ENCODE results near the gene SALL4. TPM values are rescaled to one million over a fixed set of nuclear protein-coding genes. Genes with fewer than 3 reads are reported as not detected.

The SALL4 gene
- total RNA-seq, 2 donors from 2014 or later: 1.8 to 12.6 TPM

DNA sequence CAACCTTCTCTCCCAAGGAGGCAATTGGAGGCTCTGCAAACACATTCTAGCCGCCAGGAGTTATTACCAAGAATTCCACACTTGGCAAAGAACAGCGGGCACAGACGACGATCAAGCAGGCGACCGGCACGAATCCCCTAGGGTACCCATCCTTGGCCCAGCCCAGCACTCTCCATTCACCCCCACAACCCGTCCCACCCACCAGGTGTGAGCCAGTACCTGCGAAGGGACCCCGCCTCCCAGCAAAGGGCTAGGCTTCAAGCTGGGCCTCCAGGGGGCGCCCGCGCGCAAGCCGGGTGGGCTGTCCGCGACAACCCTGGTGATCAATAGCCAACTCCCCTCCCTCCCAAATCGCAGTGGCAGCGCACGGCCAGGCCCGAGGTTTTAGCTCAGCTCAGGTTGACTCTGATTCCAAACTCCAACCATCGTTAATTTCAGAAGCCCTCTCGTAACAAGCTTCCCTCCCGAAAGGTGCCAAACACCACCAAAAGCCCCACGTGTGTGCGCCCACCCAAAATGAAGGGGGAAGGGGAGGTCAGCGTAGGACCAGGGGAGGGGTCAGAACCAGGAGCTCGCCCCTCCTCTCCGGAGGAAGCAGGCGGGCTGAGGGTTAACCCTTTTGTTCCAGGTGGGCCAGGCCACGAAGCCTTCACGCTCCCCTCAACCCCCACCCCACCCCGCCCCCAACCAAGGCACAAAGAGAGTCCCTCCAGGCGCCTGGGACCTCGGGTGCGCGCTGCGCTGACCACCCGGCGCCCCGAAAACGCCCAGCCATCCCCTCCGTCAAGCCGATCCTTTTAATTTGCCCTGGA, 2.1 kb downstream of the SALL4 start:
- intact Hi-C loops (cut with DNase I): no loop called here
- H3K36me3 ChIP-seq: no peaks in the 10 kb centered on the region
- H3K9me3 ChIP-seq: no peaks in the 10 kb centered on the region
- H3K4me3 ChIP-seq: peak overlapping the region; percentile 33 to 53
- H3K4me1 ChIP-seq (replicated peaks): no peaks in the 10 kb centered on the region
- H3K27ac ChIP-seq: peak overlapping the region in 1 of 2 donors; percentile 22
- under 1% methylated on average over 44 of the region's 44 CpGs for WGBS
- no peaks in the 10 kb centered on the region for H3K27me3 ChIP-seq (replicated peaks; ENCODE audit: insufficient read depth)
- TF ChIP-seq, protein P1, sequence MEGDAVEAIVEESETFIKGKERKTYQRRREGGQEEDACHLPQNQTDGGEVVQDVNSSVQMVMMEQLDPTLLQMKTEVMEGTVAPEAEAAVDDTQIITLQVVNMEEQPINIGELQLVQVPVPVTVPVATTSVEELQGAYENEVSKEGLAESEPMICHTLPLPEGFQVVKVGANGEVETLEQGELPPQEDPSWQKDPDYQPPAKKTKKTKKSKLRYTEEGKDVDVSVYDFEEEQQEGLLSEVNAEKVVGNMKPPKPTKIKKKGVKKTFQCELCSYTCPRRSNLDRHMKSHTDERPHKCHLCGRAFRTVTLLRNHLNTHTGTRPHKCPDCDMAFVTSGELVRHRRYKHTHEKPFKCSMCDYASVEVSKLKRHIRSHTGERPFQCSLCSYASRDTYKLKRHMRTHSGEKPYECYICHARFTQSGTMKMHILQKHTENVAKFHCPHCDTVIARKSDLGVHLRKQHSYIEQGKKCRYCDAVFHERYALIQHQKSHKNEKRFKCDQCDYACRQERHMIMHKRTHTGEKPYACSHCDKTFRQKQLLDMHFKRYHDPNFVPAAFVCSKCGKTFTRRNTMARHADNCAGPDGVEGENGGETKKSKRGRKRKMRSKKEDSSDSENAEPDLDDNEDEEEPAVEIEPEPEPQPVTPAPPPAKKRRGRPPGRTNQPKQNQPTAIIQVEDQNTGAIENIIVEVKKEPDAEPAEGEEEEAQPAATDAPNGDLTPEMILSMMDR (IDR thresholded peaks at IDR 0.05): peak; percentile 78 to 88 (median 83)
- TF ChIP-seq POLR2A (IDR thresholded peaks at IDR 0.05) (no peak), POLR2AphosphoS5 (IDR thresholded peaks at IDR 0.05) (peak; percentile 36)
- DNase-seq (ENCODE audit: low spot score): peak; percentile 73

DNA sequence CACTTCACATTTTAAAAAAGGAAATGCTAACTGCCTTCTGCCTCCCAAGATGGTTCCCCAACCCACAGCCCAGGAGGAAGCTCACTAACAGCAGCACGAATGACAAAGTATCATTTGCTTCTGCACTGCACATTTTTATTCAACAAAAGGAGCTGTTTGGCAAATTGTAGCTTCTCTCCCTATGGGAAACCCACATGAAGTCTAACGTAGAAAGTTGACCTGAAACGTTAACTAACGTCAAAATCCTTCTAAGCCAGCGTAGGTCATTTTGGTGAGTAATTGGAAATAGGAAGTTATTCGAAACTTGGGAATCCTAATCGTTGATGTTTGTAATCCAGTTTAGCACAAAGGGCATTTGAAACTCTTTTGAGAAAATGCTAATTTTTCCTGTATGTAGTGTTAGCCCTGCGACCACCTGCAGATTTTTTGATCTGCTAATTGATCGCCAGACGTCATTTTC, 2.9 kb downstream of the SALL4 start:
- no peak overlapping the region for H3K27ac ChIP-seq
- no peaks in the 10 kb centered on the region for H3K36me3 ChIP-seq
- 57% methylated on average over 10 of the region's 10 CpGs for WGBS
- no peak overlapping the region for H3K4me3 ChIP-seq
- H3K9me3 ChIP-seq: no peaks in the 10 kb centered on the region
- no peak for TF ChIP-seq POLR2AphosphoS5 (IDR thresholded peaks at IDR 0.05)
- TF ChIP-seq, protein P1 (IDR thresholded peaks at IDR 0.05): no peak
- TF ChIP-seq POLR2A (IDR thresholded peaks at IDR 0.05): no peak
- no peaks in the 10 kb centered on the region for H3K27me3 ChIP-seq (replicated peaks; ENCODE audit: insufficient read depth)
- intact Hi-C loops (cut with DNase I): no loop called here
- H3K4me1 ChIP-seq (replicated peaks): no peaks in the 10 kb centered on the region
- DNase-seq (ENCODE audit: low spot score): no peak

DNA sequence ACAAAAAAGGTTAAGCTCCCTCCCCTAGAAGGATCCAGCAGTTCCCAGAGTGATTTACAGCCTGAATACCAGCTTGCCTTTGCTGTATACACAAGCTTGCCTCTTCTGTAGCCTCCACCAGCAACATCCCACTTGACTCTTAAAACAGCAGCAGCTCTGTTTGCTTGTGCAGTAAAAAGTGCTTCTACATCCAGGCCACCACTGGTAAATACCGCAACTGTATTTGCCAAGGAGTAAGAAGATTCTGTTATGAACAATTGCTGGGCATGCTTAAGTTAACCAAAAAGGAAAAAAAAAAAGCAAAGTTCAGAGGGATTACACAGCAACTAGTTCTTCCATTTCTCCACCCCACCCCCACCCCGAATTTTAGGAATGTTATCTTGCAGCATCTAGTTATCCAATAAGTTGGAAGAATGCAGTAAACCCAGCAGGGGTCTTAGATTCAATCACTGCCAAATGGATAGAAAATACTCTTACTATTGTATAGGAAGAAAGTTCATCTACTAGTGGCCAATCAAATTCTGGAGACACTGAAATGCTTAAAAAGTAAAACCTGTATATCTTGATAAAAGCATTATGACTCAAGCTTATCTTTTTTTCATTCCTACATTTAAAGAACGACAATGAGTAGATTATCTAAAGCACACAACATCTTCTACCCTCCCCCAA, 4.8 kb downstream of the SALL4 start:
- Histone ChIP-seq H3K27ac (no peak overlapping the region), H3K4me3 (no peak overlapping the region), H3K9me3 (no peaks in the 10 kb centered on the region), H3K27me3 (replicated peaks; ENCODE audit: insufficient read depth) (no peaks in the 10 kb centered on the region), H3K36me3 (no peaks in the 10 kb centered on the region), H3K4me1 (replicated peaks) (no peaks in the 10 kb centered on the region)
- WGBS: 27% methylated on average over 3 of the region's 3 CpGs
- TF ChIP-seq, protein P1 (IDR thresholded peaks at IDR 0.05): no peak
- TF ChIP-seq POLR2A (IDR thresholded peaks at IDR 0.05) (no peak), POLR2AphosphoS5 (IDR thresholded peaks at IDR 0.05) (no peak)
- no peak for DNase-seq (ENCODE audit: low spot score)
- intact Hi-C loops (cut with DNase I): no loop called here

DNA sequence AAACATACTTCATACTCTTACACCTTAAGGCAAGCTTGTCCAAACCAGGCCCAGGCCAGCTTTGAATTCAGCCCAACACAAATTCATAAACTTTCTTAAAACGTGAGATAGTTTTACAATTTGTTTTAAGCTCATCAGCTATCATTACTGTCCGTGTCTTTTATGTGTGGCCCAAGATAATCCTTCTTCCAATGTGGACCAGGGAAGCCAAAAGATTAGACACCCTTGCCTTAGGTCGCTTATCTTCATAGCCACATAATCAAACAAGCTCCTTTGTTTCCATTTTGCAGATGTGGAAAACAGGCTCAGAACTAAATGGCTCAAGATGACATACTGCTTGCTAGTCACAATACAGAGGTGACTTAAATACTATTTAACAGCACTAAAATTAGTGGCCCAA, 6.0 kb downstream of the SALL4 start:
- H3K4me3 ChIP-seq: no peak overlapping the region
- no peak for DNase-seq (ENCODE audit: low spot score)
- H3K27me3 ChIP-seq (replicated peaks; ENCODE audit: insufficient read depth): no peaks in the 10 kb centered on the region
- H3K27ac ChIP-seq: no peak overlapping the region
- intact Hi-C loops (cut with DNase I): no loop called here
- H3K4me1 ChIP-seq (replicated peaks): no peaks in the 10 kb centered on the region
- H3K9me3 ChIP-seq: no peaks in the 10 kb centered on the region
- TF ChIP-seq POLR2A (IDR thresholded peaks at IDR 0.05) (no peak), POLR2AphosphoS5 (IDR thresholded peaks at IDR 0.05) (no peak)
- TF ChIP-seq, protein P1 (IDR thresholded peaks at IDR 0.05): no peak
- no peaks in the 10 kb centered on the region for H3K36me3 ChIP-seq
- 67% methylated on average over 3 of the region's 3 CpGs for WGBS

All from prostate gland (tissue), 2 donors.